Endothelial cell of umbilical vein (primary cell): ENCODE data around the gene PEX16. TPM values are rescaled to one million over a fixed set of nuclear protein-coding genes. Genes with fewer than 3 reads are reported as not detected.

Experiments
- BruUV-seq: library from RNA; stranded (reverse); fragments of 400-500 nt; replicated peaks from 2 replicates; lab custom pipeline; 2021; lab: Mats Ljungman, UMichigan
- CTCF ChIA-PET: fragments of 300-600, 350-600 bp; sonication (Branson Sonifier 250); formaldehyde crosslinking; loops from one replicate; lab custom pipeline; 2021; ENCODE audit warnings: antibody characterized with exemption, inconsistent platforms; lab: Charles Lee
- POLR2A ChIA-PET: fragments of 300-600, 350-600 bp; sonication (Branson Sonifier 250); formaldehyde crosslinking; loops from one replicate; lab custom pipeline; 2021; ENCODE audit warnings: antibody characterized with exemption, inconsistent platforms; lab: Charles Lee
- DNase-seq: peaks from one replicate; pipeline ENCODE4 v3.0.0-alpha.2; 2011; ENCODE audit warnings: low read depth, low spot score
- FAIRE-seq: peaks from 2 replicates; lab custom pipeline; 2011; peaks lifted over from hg19 to GRCh38; lab: Jason Lieb, UNC
- H2AFZ ChIP-seq: 2 replicates; pipeline ENCODE4 v1.6.0; 2012; ENCODE audit warnings: low read depth, low read length, control low read depth, inconsistent platforms
- H3K27ac ChIP-seq: 2 replicates; pipeline ENCODE4 v1.5.1; 2011; ENCODE audit warnings: low read depth, mild to moderate bottlenecking, control low read depth, low read length, moderate library complexity; ENCODE audit not compliant: insufficient read depth
- H3K27me3 ChIP-seq, 2 experiments: 2 replicates each; pipeline versions ENCODE4 v1.6.0 to v1.6.1; 2011; ENCODE audit warnings: low read length in 2 of 2, mixed read lengths in 1 of 2; ENCODE audit not compliant: control insufficient read depth in 2 of 2, insufficient read depth in 2 of 2
- H3K36me3 ChIP-seq, 2 experiments: 2 replicates in 1 of 2; 3 replicates in 1 of 2; pipeline ENCODE4 v1.5.1; 2011; ENCODE audit warnings: low read length in 2 of 2, mild to moderate bottlenecking in 1 of 2, moderate library complexity in 1 of 2; ENCODE audit not compliant: control insufficient read depth in 2 of 2, insufficient read depth in 2 of 2; ENCODE audit errors: extremely low read depth in 1 of 2
- H3K4me1 ChIP-seq: 3 replicates; pipeline ENCODE4 v1.5.1; 2011; ENCODE audit warnings: mild to moderate bottlenecking, low read length; ENCODE audit not compliant: control insufficient read depth, insufficient read depth; ENCODE audit errors: extremely low read depth
- H3K4me2 ChIP-seq: 2 replicates; pipeline ENCODE4 v1.6.1; 2011; ENCODE audit warnings: low read length, control low read depth, mixed read lengths; ENCODE audit not compliant: insufficient read depth
- H3K4me3 ChIP-seq, 3 experiments: fragments of 200-600 bp in 1 of 3; sonication (generic), shearing (Covaris generic) in 1 of 3; replicated peaks in 1 of 3; 2 replicates each; pipeline ENCODE4 v1.5.1; 2011 to 2016; ENCODE audit warnings: control low read depth in 3 of 3, low read length in 3 of 3, mild to moderate bottlenecking in 2 of 3, inconsistent platforms in 1 of 3, low read depth in 1 of 3, moderate library complexity in 1 of 3; ENCODE audit not compliant: insufficient read depth in 1 of 3
- H3K79me2 ChIP-seq: 2 replicates; pipeline ENCODE4 v1.6.0; 2012; ENCODE audit warnings: low read length, inconsistent platforms; ENCODE audit not compliant: control insufficient read depth, insufficient read depth
- H3K9ac ChIP-seq: replicated peaks from 2 replicates; pipeline ENCODE3; 2011; ENCODE audit warnings: low read length, control low read depth; ENCODE audit not compliant: insufficient read depth; ENCODE audit errors: extremely low read depth
- H3K9me1 ChIP-seq: replicated peaks from 3 replicates; pipeline ENCODE4 v1.6.0; 2011; ENCODE audit warnings: mild to moderate bottlenecking, low read length; ENCODE audit not compliant: control insufficient read depth, insufficient read depth; ENCODE audit errors: extremely low read depth
- H3K9me3 ChIP-seq: replicated peaks from 2 replicates; pipeline ENCODE4 v1.5.1; 2012; ENCODE audit warnings: low read length, inconsistent platforms; ENCODE audit not compliant: control insufficient read depth, insufficient read depth
- H4K20me1 ChIP-seq: replicated peaks from 2 replicates; pipeline ENCODE3; 2011; ENCODE audit warnings: mild to moderate bottlenecking, low read length; ENCODE audit not compliant: control insufficient read depth, insufficient read depth; ENCODE audit errors: extremely low read depth
- EZH2 ChIP-seq: IDR thresholded peaks from 2 replicates; pipeline ENCODE4 v1.6.1; 2012; ENCODE audit warnings: borderline replicate concordance, low read depth, mild to moderate bottlenecking, moderate library complexity, low read length, inconsistent platforms; ENCODE audit not compliant: severe bottlenecking
- FOS ChIP-seq: IDR thresholded peaks from 2 replicates; pipeline ENCODE4 v1.6.1; 2011; ENCODE audit warnings: mild to moderate bottlenecking, low read length, moderate library complexity, borderline replicate concordance; ENCODE audit not compliant: insufficient read depth
- GATA2 ChIP-seq: IDR thresholded peaks from 2 replicates; pipeline ENCODE4 v1.7.0; 2011; ENCODE audit warnings: low read depth, mild to moderate bottlenecking, moderate library complexity, mixed read lengths, low read length; ENCODE audit not compliant: insufficient read length, insufficient read depth
- JUN ChIP-seq: IDR thresholded peaks from 2 replicates; pipeline ENCODE4 v1.6.1; 2011; ENCODE audit warnings: borderline replicate concordance, low read depth; ENCODE audit not compliant: insufficient read length, insufficient read depth
- MYC ChIP-seq: IDR thresholded peaks from one replicate; pipeline ENCODE4 v1.6.1; 2011; ENCODE audit warnings: mild to moderate bottlenecking, low read depth, low read length
- POLR2A ChIP-seq: IDR thresholded peaks from 2 replicates; pipeline ENCODE4 v1.6.1; 2012; ENCODE audit warnings: low read depth, mild to moderate bottlenecking, control low read depth, low read length
- POLR2AphosphoS5 ChIP-seq: IDR thresholded peaks from 2 replicates; pipeline ENCODE4 v1.6.1; 2012; ENCODE audit warnings: low read depth, mild to moderate bottlenecking, control low read depth, low read length, moderate library complexity; ENCODE audit not compliant: insufficient read depth
- dilution Hi-C: fragments of 300-500 bp; cut with MboI; formaldehyde crosslinking; loops from one replicate; pipeline ENCODE4 v1.15.0; 2019; ENCODE audit warnings: low sequenced_read_pairs; ENCODE audit not compliant: extremely low pct_ligation_motif_present
- intact Hi-C: fragments of 100-400 bp; cut with micrococcal nuclease; formaldehyde crosslinking; loops from one replicate; pipeline ENCODE4 v1.10.0; 2022
- polyA plus RNA-seq, 4 experiments: library from polyadenylated mRNA; depleted of rRNA in 3 of 4; stranded (reverse) in 3 of 4; unstranded in 1 of 4; fragments of >200 nt; gene quantifications; 2 replicates each; pipeline versions ENCODE4 v1.2.1 to v1.2.3, GENCODE V29; 2011 to 2012; ENCODE audit warnings: missing spikeins in 1 of 4
- total RNA-seq: library from RNA; stranded (reverse); gene quantifications from 2 replicates; pipeline ENCODE4 v1.2.3, GENCODE V29; 2021
- TF ChIP-seq, protein P1 (sequence below): IDR thresholded peaks from 2 replicates; pipeline ENCODE4 v1.6.1; 2011; ENCODE audit not compliant: insufficient read depth, insufficient read length
- TF ChIP-seq, protein P2 (sequence below), 2 donors: IDR thresholded peaks; 1 replicate in 1 of 2; 2 replicates in 1 of 2; pipeline ENCODE4 v1.5.1; 2011; ENCODE audit warnings: low read length in 2 of 2, mild to moderate bottlenecking in 2 of 2, moderate library complexity in 2 of 2, control low read depth in 1 of 2, inconsistent platforms in 1 of 2, low read depth in 1 of 2; ENCODE audit not compliant: insufficient read depth in 1 of 2; ENCODE audit errors: extremely low read depth in 1 of 2

Gene PEX16
- total and polyA plus RNA-seq, 2 donors (not counting 3 experiments of a cell fraction or from before 2014, with no cell fraction given), result 27.4 to 32.2 TPM

DNA sequence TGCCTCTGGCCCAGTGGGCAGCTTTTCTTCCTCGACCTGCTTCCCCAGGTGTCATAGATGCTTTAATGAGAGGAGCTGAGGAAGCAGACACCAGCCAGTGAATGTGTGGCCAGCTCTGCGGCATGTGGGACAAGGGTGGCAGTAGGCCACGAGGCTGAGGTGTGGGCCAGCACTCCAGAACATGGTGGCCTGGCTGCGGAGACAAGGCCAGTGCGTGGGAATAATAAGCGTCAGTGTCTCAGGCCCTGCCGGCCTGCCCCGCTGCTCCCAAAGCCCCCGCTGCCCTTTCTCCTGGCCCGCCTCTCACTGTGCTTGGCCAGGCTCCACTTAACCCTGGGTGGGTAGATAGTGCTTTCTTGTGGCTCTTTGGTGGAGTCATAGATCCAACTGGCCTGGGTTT lies 30.1 kb downstream of the PEX16 start:
- no peak overlapping the region for H3K9ac ChIP-seq
- H3K79me2 ChIP-seq, result no peaks in the 10 kb centered on the region
- no peaks in the 10 kb centered on the region for H3K9me1 ChIP-seq
- intact Hi-C loops, result no loop called here
- ChIA-PET POLR2A (no interaction called here), CTCF (no interaction called here)
- H3K36me3 ChIP-seq, result no peaks in the 10 kb centered on the region
- TF ChIP-seq POLR2AphosphoS5, result no peak
- TF ChIP-seq FOS, result no peak
- TF ChIP-seq, protein P1, sequence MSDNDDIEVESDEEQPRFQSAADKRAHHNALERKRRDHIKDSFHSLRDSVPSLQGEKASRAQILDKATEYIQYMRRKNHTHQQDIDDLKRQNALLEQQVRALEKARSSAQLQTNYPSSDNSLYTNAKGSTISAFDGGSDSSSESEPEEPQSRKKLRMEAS, result no peak
- TF ChIP-seq GATA2, result no peak
- no peak for TF ChIP-seq EZH2
- TF ChIP-seq MYC, result no peak
- no peak for TF ChIP-seq POLR2A
- TF ChIP-seq JUN, result no peak
- TF ChIP-seq, protein P2, sequence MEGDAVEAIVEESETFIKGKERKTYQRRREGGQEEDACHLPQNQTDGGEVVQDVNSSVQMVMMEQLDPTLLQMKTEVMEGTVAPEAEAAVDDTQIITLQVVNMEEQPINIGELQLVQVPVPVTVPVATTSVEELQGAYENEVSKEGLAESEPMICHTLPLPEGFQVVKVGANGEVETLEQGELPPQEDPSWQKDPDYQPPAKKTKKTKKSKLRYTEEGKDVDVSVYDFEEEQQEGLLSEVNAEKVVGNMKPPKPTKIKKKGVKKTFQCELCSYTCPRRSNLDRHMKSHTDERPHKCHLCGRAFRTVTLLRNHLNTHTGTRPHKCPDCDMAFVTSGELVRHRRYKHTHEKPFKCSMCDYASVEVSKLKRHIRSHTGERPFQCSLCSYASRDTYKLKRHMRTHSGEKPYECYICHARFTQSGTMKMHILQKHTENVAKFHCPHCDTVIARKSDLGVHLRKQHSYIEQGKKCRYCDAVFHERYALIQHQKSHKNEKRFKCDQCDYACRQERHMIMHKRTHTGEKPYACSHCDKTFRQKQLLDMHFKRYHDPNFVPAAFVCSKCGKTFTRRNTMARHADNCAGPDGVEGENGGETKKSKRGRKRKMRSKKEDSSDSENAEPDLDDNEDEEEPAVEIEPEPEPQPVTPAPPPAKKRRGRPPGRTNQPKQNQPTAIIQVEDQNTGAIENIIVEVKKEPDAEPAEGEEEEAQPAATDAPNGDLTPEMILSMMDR (IDR thresholded peaks at IDR 0.05; ENCODE audit: extremely low read depth in 1 of 2, insufficient read depth in 1 of 2, low read depth in 1 of 2, low read length in 2 of 2), result no peak
- H4K20me1 ChIP-seq, result no peaks in the 10 kb centered on the region
- dilution Hi-C loops, result no loop called here
- no peak overlapping the region for H2AFZ ChIP-seq
- H3K27me3 ChIP-seq, result peaks cover 4 to 5% of the 10 kb centered on the region in 2 experiments
- no peak overlapping the region for H3K27ac ChIP-seq
- FAIRE-seq (no peak), DNase-seq (no peak)
- no peak overlapping the region for H3K4me3 ChIP-seq
- BruUV-seq, result no TSS peak
- H3K4me2 ChIP-seq, result no peak overlapping the region
- no peaks in the 10 kb centered on the region for H3K4me1 ChIP-seq
- no peaks in the 10 kb centered on the region for H3K9me3 ChIP-seq
